Adipocyte (in vitro differentiated cells): ENCODE results near the gene FKBP5.
"Not testable (repeated sequence)": the region's sequence is repeated elsewhere in the genome, so short reads cannot be mapped to it uniquely, and the experiment has no call there.

Experiments used
- DNase-seq: peaks from one replicate; pipeline ENCODE4 v3.0.0-alpha.2; 2015; ENCODE audit warnings: low read depth
- H3K27me3 ChIP-seq: replicated peaks from 2 replicates; pipeline ENCODE4 v1.7.0; 2013; ENCODE audit warnings: mild to moderate bottlenecking, low read length, moderate library complexity; ENCODE audit not compliant: control insufficient read depth, insufficient read depth
- H3K36me3 ChIP-seq: 2 replicates; pipeline ENCODE4 v1.7.0; 2013; ENCODE audit warnings: low read length, mild to moderate bottlenecking, moderate library complexity; ENCODE audit not compliant: control insufficient read depth, insufficient read depth, severe bottlenecking
- H3K4me1 ChIP-seq: 2 replicates; pipeline ENCODE4 v1.7.0; 2013; ENCODE audit warnings: mild to moderate bottlenecking, low read length, moderate library complexity; ENCODE audit not compliant: control insufficient read depth, insufficient read depth
- H3K4me3 ChIP-seq: 2 replicates; pipeline ENCODE4 v1.7.0; 2013; ENCODE audit warnings: mild to moderate bottlenecking, low read length, moderate library complexity
- H3K9ac ChIP-seq: 2 replicates; pipeline ENCODE4 v1.7.0; 2013; ENCODE audit warnings: mild to moderate bottlenecking, low read length, moderate library complexity
- H3K9me3 ChIP-seq: 2 replicates; pipeline ENCODE4 v1.7.0; 2013; ENCODE audit warnings: mild to moderate bottlenecking, low read length, moderate library complexity; ENCODE audit not compliant: control insufficient read depth

FKBP5 gene

GRCh38 chr6:35707714-35708407 lies 19.1 kb upstream of the FKBP5 start:
- Histone ChIP-seq H3K9ac (no peak overlapping the region), H3K27me3 (no peaks in the 10 kb centered on the region), H3K4me1 (no peaks in the 10 kb centered on the region), H3K36me3 (no peaks in the 10 kb centered on the region), H3K4me3 (no peak overlapping the region), H3K9me3 (peaks cover 8% of the 10 kb centered on the region)
- no peak for DNase-seq

DNA sequence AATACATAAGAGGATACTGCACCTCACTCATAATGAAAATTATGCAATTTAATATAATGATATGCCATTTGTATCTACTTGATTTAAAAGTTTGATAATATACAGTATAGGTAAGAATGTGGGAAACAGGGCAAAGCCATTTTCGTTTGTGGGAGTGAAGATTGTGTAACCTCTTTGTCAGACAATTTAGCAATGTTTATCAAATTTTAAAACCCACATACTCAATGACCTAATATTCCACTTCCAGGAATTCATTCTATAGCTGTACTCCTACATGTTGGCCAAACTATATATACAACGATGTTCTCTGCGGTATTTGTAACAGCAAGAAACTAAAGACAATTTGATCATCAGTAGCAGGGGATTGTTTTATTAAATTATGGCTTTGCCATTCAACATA lies 17.8 kb upstream of the FKBP5 start:
- H3K9me3 ChIP-seq = peaks cover 8% of the 10 kb centered on the region
- DNase-seq = peak; percentile 39
- no peaks in the 10 kb centered on the region for H3K4me1 ChIP-seq

GRCh38 chr6:35703554-35703953 lies 14.8 kb upstream of the FKBP5 start:
- H3K9ac ChIP-seq = no peak overlapping the region

More for the DNA sequence above, 17.8 kb upstream of the FKBP5 start:
- H3K4me3 ChIP-seq = no peak overlapping the region
- H3K9ac ChIP-seq = no peak overlapping the region
- H3K36me3 ChIP-seq = no peaks in the 10 kb centered on the region
- H3K27me3 ChIP-seq = no peaks in the 10 kb centered on the region

GRCh38 chr6:35698858-35699257 lies 10.1 kb upstream of the FKBP5 start:
- Histone ChIP-seq H3K9me3 (peaks cover 13% of the 10 kb centered on the region), H3K27me3 (no peaks in the 10 kb centered on the region), H3K9ac (no peak overlapping the region), H3K4me3 (no peak overlapping the region), H3K36me3 (no peaks in the 10 kb centered on the region), H3K4me1 (peaks cover 8% of the 10 kb centered on the region)
- no peak for DNase-seq

More at GRCh38 chr6:35703554-35703953, 14.8 kb upstream of the FKBP5 start:
- Histone ChIP-seq H3K4me3 (no peak overlapping the region), H3K9me3 (peaks cover 7% of the 10 kb centered on the region), H3K27me3 (no peaks in the 10 kb centered on the region), H3K36me3 (no peaks in the 10 kb centered on the region), H3K4me1 (peaks cover 7% of the 10 kb centered on the region)
- no peak for DNase-seq

DNA sequence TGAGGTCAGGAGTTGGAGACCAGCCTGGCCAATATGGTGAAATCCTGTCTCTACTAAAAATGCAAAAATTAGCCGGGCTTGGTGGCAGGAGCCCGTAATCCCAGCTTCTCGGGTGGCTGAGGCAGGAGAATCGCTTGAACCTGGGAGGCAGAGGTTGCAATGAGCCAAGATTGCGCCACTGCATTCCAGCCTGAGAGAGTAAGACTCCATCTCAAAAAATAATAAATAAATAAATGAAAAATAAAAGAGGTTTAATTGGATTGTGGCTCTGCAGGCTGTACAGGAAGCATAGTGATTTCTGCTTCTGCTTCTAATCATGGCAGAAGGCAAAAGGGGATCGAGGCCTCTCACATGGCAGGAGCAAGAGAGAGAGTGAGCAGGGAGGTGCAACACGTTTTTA lies 9.7 kb upstream of the FKBP5 start:
- DNase-seq, H3K4me3 ChIP-seq: not testable (repeated sequence)

GRCh38 chr6:35694462-35694861 lies 5.7 kb upstream of the FKBP5 start:
- Histone ChIP-seq H3K4me1 (peaks cover 21% of the 10 kb centered on the region), H3K27me3 (no peaks in the 10 kb centered on the region), H3K9ac (no peak overlapping the region), H3K36me3 (no peaks in the 10 kb centered on the region), H3K4me3 (no peak overlapping the region), H3K9me3 (peaks cover 10% of the 10 kb centered on the region)
- DNase-seq = no peak

More for the DNA sequence above, 9.7 kb upstream of the FKBP5 start:
- peaks cover 11% of the 10 kb centered on the region for H3K9me3 ChIP-seq
- not testable (repeated sequence) for H3K36me3 ChIP-seq, H3K4me1 ChIP-seq, H3K9ac ChIP-seq, H3K27me3 ChIP-seq

GRCh38 chr6:35691027-35691824 lies 2.5 kb upstream of the FKBP5 start:
- H3K4me3 ChIP-seq = peak overlapping the region; percentile 54
- peaks cover 16% of the 10 kb centered on the region for H3K4me1 ChIP-seq
- DNase-seq = peak; percentile 90
- H3K36me3 ChIP-seq = no peaks in the 10 kb centered on the region
- peaks cover 10% of the 10 kb centered on the region for H3K9me3 ChIP-seq
- H3K9ac ChIP-seq = peak overlapping the region; percentile 79
- no peaks in the 10 kb centered on the region for H3K27me3 ChIP-seq

DNA sequence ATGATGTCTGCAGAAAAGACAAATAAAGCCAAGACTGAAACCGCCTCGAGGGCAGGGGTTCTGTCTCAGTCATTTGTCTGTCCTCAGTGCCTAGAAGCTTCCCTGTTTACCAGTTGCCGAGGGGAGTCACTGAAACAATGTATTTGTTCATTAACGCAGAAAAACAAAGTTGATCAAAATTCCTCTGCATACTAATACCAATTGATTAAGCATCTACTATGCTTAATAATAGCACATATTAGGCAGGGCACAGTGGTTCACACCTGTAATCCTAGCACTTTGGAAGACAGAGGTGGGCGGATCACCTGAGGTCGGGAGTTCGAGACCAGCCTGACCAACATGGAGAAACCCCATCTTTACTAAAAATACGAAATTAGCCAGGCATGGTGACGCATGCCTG lies 1.8 kb upstream of the FKBP5 start:
- no peak for DNase-seq
- no peaks in the 10 kb centered on the region for H3K27me3 ChIP-seq
- peaks cover 16% of the 10 kb centered on the region for H3K4me1 ChIP-seq
- H3K36me3 ChIP-seq = no peaks in the 10 kb centered on the region
- no peak overlapping the region for H3K4me3 ChIP-seq
- H3K9ac ChIP-seq = no peak overlapping the region
- H3K9me3 ChIP-seq = peaks cover 10% of the 10 kb centered on the region

- peaks cover 18% of the 10 kb centered on the region for H3K4me1 ChIP-seq
- H3K4me3 ChIP-seq, H3K9ac ChIP-seq, H3K27me3 ChIP-seq, H3K36me3 ChIP-seq, DNase-seq, H3K9me3 ChIP-seq: not testable (repeated sequence)
Observed at GRCh38 chr6:35690006-35690405, 1.3 kb upstream of the FKBP5 start.

DNA sequence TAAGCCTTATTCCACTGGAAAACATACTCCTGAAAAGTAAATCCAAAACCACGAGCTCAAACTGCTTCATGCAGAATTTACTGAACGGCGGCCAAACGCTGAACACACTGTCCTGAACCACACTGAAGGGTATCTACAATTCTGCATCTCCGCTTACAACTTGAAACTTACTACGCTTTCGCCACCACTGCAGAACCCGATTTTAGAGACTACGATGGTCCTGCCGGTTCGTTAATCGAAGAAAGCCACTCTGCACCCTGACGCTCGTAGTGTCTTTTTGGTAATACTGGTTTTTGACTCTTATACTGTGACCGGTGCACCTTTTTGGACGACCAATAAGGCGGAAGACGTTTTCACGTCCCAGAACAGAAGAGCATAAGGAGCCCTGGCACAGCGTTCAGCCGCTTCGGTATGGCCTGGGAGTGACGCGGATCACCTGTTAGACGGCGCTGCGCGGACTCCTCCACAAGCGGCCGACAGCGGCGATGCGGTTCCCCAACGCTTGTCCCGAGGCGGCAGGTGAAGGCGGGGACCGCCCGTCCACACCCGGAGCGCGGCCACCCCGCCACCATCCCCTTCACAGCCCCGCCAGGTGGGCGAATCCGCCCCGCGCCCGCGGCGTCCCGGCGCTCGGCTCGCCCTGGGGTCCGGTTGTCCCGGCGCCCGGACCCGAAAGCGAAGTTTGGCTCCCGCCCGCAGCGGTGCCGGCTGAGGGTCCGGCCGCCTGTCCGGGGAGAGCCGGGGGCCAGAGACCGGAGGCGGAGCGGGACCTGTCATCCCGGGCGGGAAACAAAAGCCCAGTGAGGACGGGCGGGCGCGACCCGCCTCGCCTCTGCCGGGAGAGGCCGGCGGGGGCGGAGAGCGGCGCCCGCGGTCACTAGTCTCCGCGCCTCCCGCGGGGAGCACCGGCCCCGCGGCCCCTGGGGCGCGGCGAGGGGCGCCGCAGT lies 784 bp downstream of the FKBP5 start:
- H3K9me3 ChIP-seq = no peaks in the 10 kb centered on the region
- DNase-seq = peak; percentile 68
- H3K27me3 ChIP-seq = no peaks in the 10 kb centered on the region
- H3K4me1 ChIP-seq = peaks cover 29% of the 10 kb centered on the region
- H3K36me3 ChIP-seq = peaks cover 20% of the 10 kb centered on the region
- H3K9ac ChIP-seq = peak overlapping the region; percentile 92
- H3K4me3 ChIP-seq = peak overlapping the region; percentile 89
